WERI-Rb-1 (cell line): ENCODE measurements around the gene SLC49A4.

Experiments used
- DNase-seq: peaks from one replicate; pipeline ENCODE4 v3.0.0-alpha.2; 2020
- H3K27ac ChIP-seq: fragments of 250-450 bp; sonication (Bioruptor Pico); 2 replicates; pipeline ENCODE4 v1.5.1; 2020; ENCODE audit warnings: mild to moderate bottlenecking, moderate library complexity
- H3K27me3 ChIP-seq: fragments of 250-450 bp; sonication (Bioruptor Pico); 2 replicates; pipeline ENCODE4 v1.5.1; 2021; ENCODE audit warnings: mild to moderate bottlenecking, low read depth, moderate library complexity; ENCODE audit not compliant: insufficient read depth, severe bottlenecking
- H3K36me3 ChIP-seq: fragments of 250-450 bp; sonication (Bioruptor Pico); 2 replicates; pipeline ENCODE4 v1.5.1; 2020; ENCODE audit warnings: mild to moderate bottlenecking, moderate library complexity
- H3K4me3 ChIP-seq: 2 replicates; pipeline ENCODE4 v1.5.1; 2011; ENCODE audit warnings: low read depth, mild to moderate bottlenecking, control low read depth, low read length
- H3K9me3 ChIP-seq: fragments of 250-450 bp; sonication (Bioruptor Pico); 2 replicates; pipeline ENCODE4 v1.5.1; 2021; ENCODE audit warnings: mild to moderate bottlenecking, moderate library complexity; ENCODE audit not compliant: severe bottlenecking
- CTCF ChIP-seq: IDR thresholded peaks from 2 replicates; pipeline ENCODE4 v1.5.1; 2011; ENCODE audit warnings: low read depth, mild to moderate bottlenecking, control low read depth, inconsistent platforms, low read length

Gene SLC49A4

GRCh38 chr3:122797291-122797690 is 2.4 kb downstream of the SLC49A4 start:
- H3K4me3 ChIP-seq: no peak overlapping the region
- DNase-seq: no peak
- TF ChIP-seq CTCF: no peak

GRCh38 chr3:122799322-122799721 is 4.5 kb downstream of the SLC49A4 start:
- no peak for TF ChIP-seq CTCF
- H3K36me3 ChIP-seq: no peaks in the 10 kb centered on the region
- H3K27ac ChIP-seq: no peak overlapping the region
- no peak for DNase-seq
- no peaks in the 10 kb centered on the region for H3K9me3 ChIP-seq
- H3K27me3 ChIP-seq: no peaks in the 10 kb centered on the region
- no peak overlapping the region for H3K4me3 ChIP-seq

More at GRCh38 chr3:122797291-122797690, 2.4 kb downstream of the SLC49A4 start:
- Histone ChIP-seq H3K27me3 (no peaks in the 10 kb centered on the region), H3K27ac (no peak overlapping the region), H3K9me3 (no peaks in the 10 kb centered on the region), H3K36me3 (no peaks in the 10 kb centered on the region)

- no peaks in the 10 kb centered on the region for H3K36me3 ChIP-seq
- no peak for DNase-seq
Measured at GRCh38 chr3:122800031-122800430, 5.2 kb downstream of the SLC49A4 start.

GRCh38 chr3:122800706-122801237 is 5.9 kb downstream of the SLC49A4 start:
- H3K9me3 ChIP-seq: no peaks in the 10 kb centered on the region
- H3K27ac ChIP-seq: no peak overlapping the region
- no peak for DNase-seq
- no peak for TF ChIP-seq CTCF
- H3K36me3 ChIP-seq: no peaks in the 10 kb centered on the region
- H3K4me3 ChIP-seq: no peak overlapping the region
- H3K27me3 ChIP-seq: no peaks in the 10 kb centered on the region

More at GRCh38 chr3:122800031-122800430, 5.2 kb downstream of the SLC49A4 start:
- no peak for TF ChIP-seq CTCF
- Histone ChIP-seq H3K27ac (no peak overlapping the region), H3K9me3 (no peaks in the 10 kb centered on the region), H3K27me3 (no peaks in the 10 kb centered on the region), H3K4me3 (no peak overlapping the region)

GRCh38 chr3:122802323-122802722 is 7.5 kb downstream of the SLC49A4 start:
- H3K27me3 ChIP-seq: no peaks in the 10 kb centered on the region
- no peak for DNase-seq
- no peak overlapping the region for H3K4me3 ChIP-seq
- H3K9me3 ChIP-seq: no peaks in the 10 kb centered on the region
- TF ChIP-seq CTCF: no peak
- no peaks in the 10 kb centered on the region for H3K36me3 ChIP-seq
- H3K27ac ChIP-seq: no peak overlapping the region

GRCh38 chr3:122803977-122804376 is 9.1 kb downstream of the SLC49A4 start:
- Histone ChIP-seq H3K9me3 (no peaks in the 10 kb centered on the region), H3K27ac (no peak overlapping the region), H3K36me3 (no peaks in the 10 kb centered on the region), H3K27me3 (no peaks in the 10 kb centered on the region), H3K4me3 (no peak overlapping the region)
- DNase-seq: no peak
- no peak for TF ChIP-seq CTCF
